GM18861 (cell line): ENCODE results near the gene CFAP54.
A peak's percentile ranks its signal among the peaks of the same experiment; 100 is the strongest.
"Not testable (repeated sequence)": the region's sequence is repeated elsewhere in the genome, so short reads cannot be mapped to it uniquely, and the experiment has no call there.

Experiments used
- ATAC-seq: cut with Tn5 transposase; IDR thresholded peaks from one replicate; pipeline ENCODE4 v1.9.1; 2021; ENCODE audit not compliant: unreplicated experiment

Gene CFAP54

GRCh38 chr12:96617178-96617577 lies 127.8 kb downstream of the CFAP54 start:
- no peak for ATAC-seq

GRCh38 chr12:96623155-96623554 lies 133.8 kb downstream of the CFAP54 start:
- no peak for ATAC-seq

- ATAC-seq = no peak
Observed at GRCh38 chr12:96623656-96624217, 134.4 kb downstream of the CFAP54 start.

- ATAC-seq = no peak
Observed at GRCh38 chr12:96635844-96636243, 146.5 kb downstream of the CFAP54 start.

GRCh38 chr12:96636895-96637294 lies 147.5 kb downstream of the CFAP54 start:
- ATAC-seq = no peak

GRCh38 chr12:96648923-96649322 lies 159.5 kb downstream of the CFAP54 start:
- ATAC-seq = no peak

GRCh38 chr12:96652870-96653269 lies 163.5 kb downstream of the CFAP54 start:
- ATAC-seq = no peak

- ATAC-seq = no peak
Observed at GRCh38 chr12:96658075-96658474, 168.7 kb downstream of the CFAP54 start.

- no peak for ATAC-seq
Observed at GRCh38 chr12:96669786-96670185, 180.4 kb downstream of the CFAP54 start.

GRCh38 chr12:96670334-96670899 lies 181.0 kb downstream of the CFAP54 start:
- ATAC-seq = no peak

- ATAC-seq = not testable (repeated sequence)
Observed at GRCh38 chr12:96675519-96675918, 186.1 kb downstream of the CFAP54 start.

- ATAC-seq = no peak
Observed at GRCh38 chr12:96677363-96677762, 188.0 kb downstream of the CFAP54 start.

- ATAC-seq = no peak
Observed at GRCh38 chr12:96687719-96688118, 198.3 kb downstream of the CFAP54 start.

- ATAC-seq = no peak
Observed at GRCh38 chr12:96698521-96698920, 209.1 kb downstream of the CFAP54 start.

- ATAC-seq = no peak
Observed at GRCh38 chr12:96698965-96699364, 209.6 kb downstream of the CFAP54 start.

- ATAC-seq = no peak
Observed at GRCh38 chr12:96701856-96702255, 212.5 kb downstream of the CFAP54 start.

GRCh38 chr12:96710127-96710745 lies 220.9 kb downstream of the CFAP54 start:
- no peak for ATAC-seq

- no peak for ATAC-seq
Observed at GRCh38 chr12:96711364-96711763, 222.0 kb downstream of the CFAP54 start.

- ATAC-seq = no peak
Observed at GRCh38 chr12:96714199-96714598, 224.8 kb downstream of the CFAP54 start.

GRCh38 chr12:96719660-96720362 lies 230.4 kb downstream of the CFAP54 start:
- peak; percentile 95 for ATAC-seq

GRCh38 chr12:96720363-96720705 lies 231.0 kb downstream of the CFAP54 start:
- ATAC-seq = peak; percentile 61

- not testable (repeated sequence) for ATAC-seq
Observed at GRCh38 chr12:96729466-96729865, 240.1 kb downstream of the CFAP54 start.
